Panc1 (cell line): ENCODE results near the gene DMBT1. TPM values are rescaled to one million over a fixed set of nuclear protein-coding genes. Genes with fewer than 3 reads are reported as not detected.

ENCODE experiments used
- ATAC-seq: fragments of 200-7000 bp; cut with Tn5 transposase; 2 replicates; pipeline ENCODE4 v1.9.1; 2020; ENCODE audit warnings: mild to moderate bottlenecking, moderate library complexity
- BruUV-seq: library from RNA; stranded (reverse); fragments of 400-500 nt; replicated peaks from 2 replicates; lab custom pipeline; 2021; lab: Mats Ljungman, UMichigan
- CTCF ChIA-PET: fragments of 300-600 bp; sonication (Branson Sonifier 250); formaldehyde crosslinking; loops from one replicate; lab custom pipeline; 2022; ENCODE audit warnings: antibody characterized with exemption; lab: Charles Lee
- POLR2A ChIA-PET: fragments of 300-600 bp; sonication (Branson Sonifier 250); formaldehyde crosslinking; loops from one replicate; lab custom pipeline; 2022; ENCODE audit warnings: antibody characterized with exemption; lab: Charles Lee
- DNase-seq: peaks from one replicate; pipeline ENCODE4 v3.0.0-alpha.2; 2010; ENCODE audit warnings: low read depth, low spot score
- H3K27ac ChIP-seq: 2 replicates; pipeline ENCODE4 v1.5.1; 2011; ENCODE audit warnings: mild to moderate bottlenecking, low read length, inconsistent platforms
- H3K27me3 ChIP-seq: fragments of 200-500 bp; sonication (Bioruptor generic); 2 replicates; pipeline ENCODE4 v1.6.0; 2014; ENCODE audit warnings: low read length, inconsistent platforms; ENCODE audit not compliant: control insufficient read depth, insufficient read depth
- H3K36me3 ChIP-seq: fragments of 200-500 bp; sonication (Bioruptor generic); 2 replicates; pipeline ENCODE4 v1.5.1; 2014; ENCODE audit warnings: inconsistent platforms, mild to moderate bottlenecking, low read length, moderate library complexity; ENCODE audit not compliant: control insufficient read depth, insufficient read depth
- H3K4me1 ChIP-seq: 2 replicates; pipeline ENCODE4 v1.5.1; 2011; ENCODE audit warnings: inconsistent platforms, mild to moderate bottlenecking, low read length, moderate library complexity; ENCODE audit not compliant: control insufficient read depth, insufficient read depth
- H3K4me3 ChIP-seq, 2 experiments: 2 replicates each; pipeline ENCODE4 v1.5.1; 2011 to 2012; ENCODE audit warnings: low read depth in 2 of 2, low read length in 2 of 2, mild to moderate bottlenecking in 2 of 2, inconsistent platforms in 1 of 2, moderate library complexity in 1 of 2
- H3K9me3 ChIP-seq: fragments of 200-500 bp; sonication (Bioruptor generic); 2 replicates; pipeline ENCODE4 v1.5.1; 2014; ENCODE audit warnings: low read depth, mild to moderate bottlenecking, inconsistent platforms, low read length, moderate library complexity; ENCODE audit not compliant: control insufficient read depth, insufficient read depth
- POLR2AphosphoS5 ChIP-seq: IDR thresholded peaks from 2 replicates; pipeline ENCODE4 v1.6.1; 2012; ENCODE audit warnings: mild to moderate bottlenecking, low read depth, low read length, moderate library complexity
- SIN3A ChIP-seq: IDR thresholded peaks from 2 replicates; pipeline ENCODE4 v1.6.1; 2012; ENCODE audit warnings: low read depth, mild to moderate bottlenecking, low read length, moderate library complexity, borderline replicate concordance; ENCODE audit not compliant: insufficient read depth
- TCF7L2 ChIP-seq: IDR thresholded peaks from 2 replicates; pipeline ENCODE4 v1.6.1; 2011; ENCODE audit warnings: mild to moderate bottlenecking, low read depth, low read length, inconsistent platforms
- in situ Hi-C: cut with HindIII; loops from 2 replicates; pipeline ENCODE4 v1.10.0; 2016; ENCODE audit warnings: low sequenced_read_pairs, low pct_unique_long_range_greater_than_20kb
- intact Hi-C: fragments of 100-400 bp; cut with micrococcal nuclease; formaldehyde crosslinking; loops from one replicate; pipeline ENCODE4 v1.10.0; 2022; ENCODE audit not compliant: unreplicated experiment
- total RNA-seq: library from RNA; stranded (reverse); gene quantifications from one replicate; pipeline ENCODE4 v1.2.1, GENCODE V29; 2021; ENCODE audit not compliant: unreplicated experiment
- TF ChIP-seq, protein P1 (sequence below): fragments of 450-650 bp; IDR thresholded peaks from 2 replicates; pipeline ENCODE4 v1.5.1; 2017; ENCODE audit warnings: mild to moderate bottlenecking
- TF ChIP-seq, protein P2 (sequence below), 2 experiments: IDR thresholded peaks; 2 replicates each; pipeline ENCODE4 v1.6.1; 2011 to 2012; ENCODE audit warnings: low read depth in 2 of 2, control low read depth in 1 of 2, low read length in 1 of 2, mild to moderate bottlenecking in 1 of 2, moderate library complexity in 1 of 2; ENCODE audit not compliant: insufficient read depth in 1 of 2

Gene DMBT1
- total RNA-seq, 1 experiment from 2014 or later = 0.05 TPM

DNA sequence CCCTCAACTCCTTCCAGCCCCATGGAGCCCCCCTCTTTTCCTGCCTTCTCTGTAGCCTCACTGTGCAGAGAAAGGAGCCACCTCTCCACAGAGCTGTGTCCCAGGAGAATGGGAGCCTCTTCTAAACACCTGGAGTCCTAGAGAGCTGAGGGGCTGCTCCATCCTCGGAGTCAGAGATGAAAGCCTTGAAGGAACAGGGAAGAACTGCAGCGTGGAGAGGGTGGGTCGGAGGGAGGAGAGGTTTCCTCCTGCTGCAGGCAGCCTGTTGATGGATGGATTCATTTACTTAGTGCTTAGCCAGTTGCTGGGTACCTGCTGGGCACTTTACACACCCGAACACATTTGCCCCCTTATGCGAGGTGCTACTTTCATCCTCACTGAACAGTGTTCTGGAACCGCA lies 100.1 kb downstream of the DMBT1 start:
- in situ Hi-C loops (no loop called here), intact Hi-C loops (no loop called here)
- Histone ChIP-seq H3K4me1 (no peaks in the 10 kb centered on the region), H3K27ac (no peak overlapping the region), H3K4me3 (no peak overlapping the region), H3K27me3 (peaks cover 15% of the 10 kb centered on the region), H3K9me3 (no peaks in the 10 kb centered on the region), H3K36me3 (no peaks in the 10 kb centered on the region)
- TF ChIP-seq, protein P1, sequence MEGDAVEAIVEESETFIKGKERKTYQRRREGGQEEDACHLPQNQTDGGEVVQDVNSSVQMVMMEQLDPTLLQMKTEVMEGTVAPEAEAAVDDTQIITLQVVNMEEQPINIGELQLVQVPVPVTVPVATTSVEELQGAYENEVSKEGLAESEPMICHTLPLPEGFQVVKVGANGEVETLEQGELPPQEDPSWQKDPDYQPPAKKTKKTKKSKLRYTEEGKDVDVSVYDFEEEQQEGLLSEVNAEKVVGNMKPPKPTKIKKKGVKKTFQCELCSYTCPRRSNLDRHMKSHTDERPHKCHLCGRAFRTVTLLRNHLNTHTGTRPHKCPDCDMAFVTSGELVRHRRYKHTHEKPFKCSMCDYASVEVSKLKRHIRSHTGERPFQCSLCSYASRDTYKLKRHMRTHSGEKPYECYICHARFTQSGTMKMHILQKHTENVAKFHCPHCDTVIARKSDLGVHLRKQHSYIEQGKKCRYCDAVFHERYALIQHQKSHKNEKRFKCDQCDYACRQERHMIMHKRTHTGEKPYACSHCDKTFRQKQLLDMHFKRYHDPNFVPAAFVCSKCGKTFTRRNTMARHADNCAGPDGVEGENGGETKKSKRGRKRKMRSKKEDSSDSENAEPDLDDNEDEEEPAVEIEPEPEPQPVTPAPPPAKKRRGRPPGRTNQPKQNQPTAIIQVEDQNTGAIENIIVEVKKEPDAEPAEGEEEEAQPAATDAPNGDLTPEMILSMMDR = no peak
- TF ChIP-seq POLR2AphosphoS5 = no peak
- TF ChIP-seq, protein P2, sequence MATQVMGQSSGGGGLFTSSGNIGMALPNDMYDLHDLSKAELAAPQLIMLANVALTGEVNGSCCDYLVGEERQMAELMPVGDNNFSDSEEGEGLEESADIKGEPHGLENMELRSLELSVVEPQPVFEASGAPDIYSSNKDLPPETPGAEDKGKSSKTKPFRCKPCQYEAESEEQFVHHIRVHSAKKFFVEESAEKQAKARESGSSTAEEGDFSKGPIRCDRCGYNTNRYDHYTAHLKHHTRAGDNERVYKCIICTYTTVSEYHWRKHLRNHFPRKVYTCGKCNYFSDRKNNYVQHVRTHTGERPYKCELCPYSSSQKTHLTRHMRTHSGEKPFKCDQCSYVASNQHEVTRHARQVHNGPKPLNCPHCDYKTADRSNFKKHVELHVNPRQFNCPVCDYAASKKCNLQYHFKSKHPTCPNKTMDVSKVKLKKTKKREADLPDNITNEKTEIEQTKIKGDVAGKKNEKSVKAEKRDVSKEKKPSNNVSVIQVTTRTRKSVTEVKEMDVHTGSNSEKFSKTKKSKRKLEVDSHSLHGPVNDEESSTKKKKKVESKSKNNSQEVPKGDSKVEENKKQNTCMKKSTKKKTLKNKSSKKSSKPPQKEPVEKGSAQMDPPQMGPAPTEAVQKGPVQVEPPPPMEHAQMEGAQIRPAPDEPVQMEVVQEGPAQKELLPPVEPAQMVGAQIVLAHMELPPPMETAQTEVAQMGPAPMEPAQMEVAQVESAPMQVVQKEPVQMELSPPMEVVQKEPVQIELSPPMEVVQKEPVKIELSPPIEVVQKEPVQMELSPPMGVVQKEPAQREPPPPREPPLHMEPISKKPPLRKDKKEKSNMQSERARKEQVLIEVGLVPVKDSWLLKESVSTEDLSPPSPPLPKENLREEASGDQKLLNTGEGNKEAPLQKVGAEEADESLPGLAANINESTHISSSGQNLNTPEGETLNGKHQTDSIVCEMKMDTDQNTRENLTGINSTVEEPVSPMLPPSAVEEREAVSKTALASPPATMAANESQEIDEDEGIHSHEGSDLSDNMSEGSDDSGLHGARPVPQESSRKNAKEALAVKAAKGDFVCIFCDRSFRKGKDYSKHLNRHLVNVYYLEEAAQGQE (IDR thresholded peaks at IDR 0.05; ENCODE audit: insufficient read depth in 1 of 2, low read depth in 2 of 2, low read length in 1 of 2) = no peak
- no peak for TF ChIP-seq TCF7L2
- CTCF ChIA-PET = no interaction called here
- no peak for DNase-seq
- no peak for ATAC-seq
- POLR2A ChIA-PET = no interaction called here
- BruUV-seq = no TSS peak

DNA sequence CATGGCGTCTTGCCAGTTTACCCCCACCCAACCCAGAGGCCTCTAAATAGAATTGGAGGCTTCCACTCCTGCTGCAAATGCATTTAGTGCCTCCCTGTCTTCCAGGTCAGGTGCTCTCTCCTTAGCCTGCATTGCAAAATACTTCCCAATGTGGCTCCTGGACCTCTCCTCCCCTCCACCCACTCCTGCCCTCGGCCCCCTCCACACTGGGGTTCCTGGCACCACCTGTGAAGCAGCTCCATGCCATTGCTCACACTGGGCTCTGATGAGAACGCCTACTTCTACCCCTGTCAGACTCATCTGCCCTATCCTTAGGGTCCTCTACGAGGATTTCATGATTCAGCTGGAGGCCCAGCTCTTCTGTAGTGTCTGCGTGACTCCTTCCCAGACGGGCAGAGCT lies 101.7 kb downstream of the DMBT1 start:
- H3K4me1 ChIP-seq = no peaks in the 10 kb centered on the region
- intact Hi-C loops = no loop called here
- no peak overlapping the region for H3K4me3 ChIP-seq
- DNase-seq (no peak), ATAC-seq (no peak)
- in situ Hi-C loops = no loop called here
- ChIA-PET CTCF (no interaction called here), POLR2A (no interaction called here)
- H3K27me3 ChIP-seq = peaks cover 20% of the 10 kb centered on the region
- no peak overlapping the region for H3K27ac ChIP-seq
- TF ChIP-seq, protein P1 = no peak
- no peak for TF ChIP-seq POLR2AphosphoS5
- TF ChIP-seq SIN3A = no peak
- TF ChIP-seq TCF7L2 = no peak
- TF ChIP-seq, protein P2 (IDR thresholded peaks at IDR 0.05; ENCODE audit: insufficient read depth in 1 of 2, low read depth in 2 of 2, low read length in 1 of 2) = no peak
- no peaks in the 10 kb centered on the region for H3K36me3 ChIP-seq
- no peaks in the 10 kb centered on the region for H3K9me3 ChIP-seq
- BruUV-seq = no TSS peak
